NCI-H1436 (cell line): ENCODE results near the gene CADPS2.

Source experiments
- DNase-seq: peaks from one replicate; lab custom pipeline; 2025; lab: John Stamatoyannopoulos, UW

CADPS2 gene

DNA sequence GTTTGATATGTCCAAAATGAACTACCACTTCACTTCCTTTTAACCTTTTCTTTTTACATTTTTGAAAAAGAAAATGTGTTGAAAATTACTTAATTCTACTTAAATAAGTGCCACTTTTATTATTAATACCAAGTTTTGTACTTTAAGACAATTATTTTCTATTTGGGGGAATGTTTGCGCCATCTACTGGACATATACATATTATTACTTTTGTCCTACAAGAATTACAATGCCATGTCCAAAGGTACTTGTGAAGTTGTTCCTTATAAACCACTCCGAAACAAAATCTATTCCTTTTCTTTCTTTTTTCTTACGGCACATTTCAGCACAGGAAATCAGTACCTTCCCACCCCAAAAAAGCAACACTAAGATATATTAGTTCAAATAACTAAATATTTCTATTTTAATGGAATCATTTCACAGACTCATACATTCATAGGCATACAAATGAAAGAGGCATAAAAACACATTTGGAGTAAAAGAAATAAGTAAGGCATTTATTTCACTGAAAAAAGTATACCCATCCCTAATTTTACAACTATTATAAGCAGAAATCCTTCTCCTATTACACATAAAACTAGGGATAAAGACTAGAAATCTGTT, 357.3 kb downstream of the CADPS2 start:
- DNase-seq: peak; percentile 49

DNA sequence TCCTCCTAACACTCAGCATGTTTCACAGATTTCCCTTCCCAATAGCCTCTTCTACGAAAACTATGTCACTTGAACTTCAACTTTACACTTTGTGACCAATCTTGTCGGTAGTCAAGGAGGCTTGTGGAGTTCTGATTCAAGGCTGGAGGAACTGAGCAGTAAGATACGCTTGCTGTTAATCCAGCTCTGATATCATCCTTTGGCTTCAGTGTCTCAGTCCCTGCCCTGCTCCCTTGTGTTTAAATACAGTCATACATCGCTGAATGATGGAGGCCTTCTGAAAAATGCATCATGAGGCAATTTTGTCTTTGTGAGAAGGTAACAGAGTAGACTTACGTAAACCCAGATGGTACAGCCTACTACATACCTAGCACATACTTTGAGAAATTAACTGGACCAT, 360.9 kb downstream of the CADPS2 start:
- no peak for DNase-seq

DNA sequence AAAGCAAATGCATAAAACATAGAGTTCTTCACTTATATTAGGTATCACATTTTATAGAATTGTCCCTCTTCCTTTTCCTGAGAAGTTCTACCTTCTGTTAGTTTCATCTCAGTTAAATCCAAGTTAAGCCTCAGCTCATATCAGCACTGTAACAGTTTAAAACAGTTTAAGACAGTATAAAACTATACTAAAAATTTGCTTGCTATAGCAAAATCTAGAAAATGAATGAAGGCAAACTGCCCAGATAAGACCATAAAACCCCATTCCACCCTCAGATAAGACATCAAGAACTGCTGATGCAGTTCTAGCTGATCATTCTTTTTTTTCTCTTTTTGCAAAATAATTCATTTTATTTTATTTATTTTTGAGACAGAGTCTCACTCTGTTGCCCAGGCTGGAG, 364.5 kb downstream of the CADPS2 start:
- no peak for DNase-seq

DNA sequence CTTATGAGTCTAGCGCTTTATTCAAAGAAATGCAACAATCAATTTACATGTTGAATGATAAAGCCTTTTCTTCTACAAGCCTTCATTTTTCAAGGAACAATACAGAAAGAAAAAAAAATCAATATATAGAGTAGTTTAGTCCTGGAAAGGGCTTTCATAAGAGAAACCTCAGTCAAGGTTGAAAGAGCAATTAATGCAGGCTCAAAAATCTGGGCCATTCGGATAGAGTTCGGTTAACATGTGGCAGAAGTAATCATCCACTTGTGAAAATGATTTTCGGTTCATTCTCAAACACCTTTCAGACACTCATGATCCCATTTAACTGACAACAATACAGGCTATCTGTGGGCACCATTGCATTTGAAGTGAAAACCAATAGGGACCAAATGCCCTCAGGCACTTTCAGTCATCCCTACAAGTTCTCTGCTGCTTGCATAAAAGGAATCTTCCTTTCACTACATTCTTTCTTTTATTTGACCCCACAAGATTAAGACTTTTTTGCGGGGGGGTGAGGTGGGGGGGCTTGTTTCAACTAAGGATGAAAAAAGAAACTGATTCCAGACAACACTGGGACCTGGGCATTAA, 365.2 kb downstream of the CADPS2 start:
- peak; percentile 82 for DNase-seq

DNA sequence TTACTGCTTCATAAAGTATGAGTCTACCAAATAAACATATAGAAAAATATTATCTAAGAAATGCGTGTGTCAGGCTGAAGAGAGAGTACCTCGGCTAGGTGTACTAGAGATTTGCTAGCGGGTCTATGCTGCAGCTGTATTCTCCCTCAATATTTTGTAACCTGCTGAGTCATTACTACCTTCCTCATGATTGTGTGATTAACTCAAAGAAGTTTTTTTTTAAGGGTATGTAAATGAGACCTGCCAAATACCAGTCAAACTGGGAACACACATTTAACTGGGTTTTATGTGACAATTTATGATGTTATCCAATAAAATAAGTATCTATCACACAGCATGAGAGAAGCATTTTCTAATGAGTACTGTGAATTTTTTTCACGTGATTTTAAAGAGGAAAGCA, 367.8 kb downstream of the CADPS2 start:
- DNase-seq: no peak

DNA sequence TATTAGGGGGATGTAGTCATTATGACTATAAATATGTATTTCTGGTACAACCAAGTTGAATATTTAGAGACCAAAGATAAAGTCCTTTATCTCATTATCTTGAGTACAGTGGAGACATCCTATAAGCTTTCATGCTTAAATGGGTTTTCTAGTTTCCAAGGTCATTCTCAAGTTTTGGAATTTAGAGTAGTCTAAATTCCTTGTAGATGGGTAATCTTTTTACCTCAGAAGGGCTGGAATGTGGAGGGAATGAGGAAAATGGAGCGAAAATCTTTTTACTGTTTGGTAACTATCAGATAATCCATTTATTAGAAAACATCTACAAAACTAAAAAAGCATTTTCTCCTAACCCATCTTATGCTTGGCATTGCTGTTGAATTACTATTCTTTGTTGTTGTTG, 368.7 kb downstream of the CADPS2 start:
- DNase-seq: no peak

DNA sequence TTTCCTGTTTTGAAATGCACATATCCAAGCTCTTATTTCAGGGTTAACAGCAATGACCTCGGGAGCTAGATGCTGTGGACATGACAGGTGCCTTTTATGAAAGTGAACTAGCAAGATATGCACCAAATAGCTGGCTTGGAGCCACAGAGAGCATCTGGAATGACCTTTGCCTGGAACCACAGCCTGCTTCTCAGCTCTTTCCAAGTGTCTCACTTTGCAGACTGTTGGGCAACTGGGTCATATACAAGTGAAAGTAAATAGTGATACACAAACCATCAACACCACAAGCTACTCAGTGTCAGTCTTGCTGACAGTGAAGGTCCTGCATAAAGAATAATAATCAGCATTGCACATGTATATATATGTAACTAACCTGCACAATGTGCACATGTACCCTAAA, 370.9 kb downstream of the CADPS2 start:
- no peak for DNase-seq

DNA sequence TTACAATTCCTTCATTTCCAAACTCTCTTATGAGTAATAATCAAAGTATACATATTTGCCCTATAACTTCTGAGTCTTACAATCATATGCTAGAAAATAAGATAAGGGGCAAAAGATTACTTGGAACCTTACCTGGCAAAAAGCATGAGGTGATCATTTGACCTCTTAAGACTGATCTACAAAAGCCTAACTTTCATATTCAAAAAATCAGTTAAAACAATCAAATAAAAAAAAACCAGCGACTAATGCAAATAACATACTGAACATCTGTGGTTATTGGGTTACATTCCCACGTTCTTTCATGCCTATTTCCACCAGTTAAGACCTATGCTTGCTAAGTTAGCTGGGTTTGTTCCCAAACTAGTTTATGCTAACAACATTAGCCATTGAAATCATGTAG, 375.0 kb downstream of the CADPS2 start:
- DNase-seq: no peak

DNA sequence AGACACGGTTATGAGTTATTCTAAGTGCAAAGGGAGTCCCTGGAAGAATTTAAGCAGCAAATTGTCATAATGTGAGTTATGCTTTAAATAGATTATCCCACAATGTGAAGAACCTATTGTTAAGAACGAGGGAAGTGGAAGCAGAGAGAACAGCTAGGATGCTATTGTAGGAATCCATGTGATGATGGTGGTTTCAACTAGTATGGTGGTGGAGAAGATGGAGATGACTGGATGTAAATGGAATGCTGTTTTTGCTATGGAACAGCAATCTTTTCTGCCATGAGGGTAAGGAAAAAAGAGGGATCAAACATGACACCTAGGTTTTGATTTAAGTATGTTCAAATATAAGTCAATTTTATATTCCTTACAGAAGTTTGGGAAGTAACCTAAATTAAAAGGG, 378.7 kb downstream of the CADPS2 start:
- no peak for DNase-seq

DNA sequence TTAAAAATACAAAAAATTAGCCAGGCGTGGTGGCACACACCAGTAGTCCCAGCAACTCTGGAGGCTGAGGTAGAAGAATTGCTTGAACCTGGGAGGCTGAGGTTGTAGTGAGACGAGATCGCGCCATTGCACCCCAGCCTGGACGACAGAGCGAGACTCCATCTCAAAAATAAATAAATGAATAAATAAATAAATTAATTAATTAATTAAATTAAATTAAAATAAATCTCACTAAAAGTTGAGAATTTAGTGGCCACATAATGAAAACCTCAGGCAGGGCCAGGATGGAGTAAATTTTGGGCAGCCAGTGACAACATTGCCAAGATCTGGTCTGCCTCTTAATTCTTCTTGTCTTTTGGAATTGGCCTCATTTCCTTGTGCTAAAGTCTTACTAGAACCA, 394.3 kb downstream of the CADPS2 start:
- DNase-seq: no peak

DNA sequence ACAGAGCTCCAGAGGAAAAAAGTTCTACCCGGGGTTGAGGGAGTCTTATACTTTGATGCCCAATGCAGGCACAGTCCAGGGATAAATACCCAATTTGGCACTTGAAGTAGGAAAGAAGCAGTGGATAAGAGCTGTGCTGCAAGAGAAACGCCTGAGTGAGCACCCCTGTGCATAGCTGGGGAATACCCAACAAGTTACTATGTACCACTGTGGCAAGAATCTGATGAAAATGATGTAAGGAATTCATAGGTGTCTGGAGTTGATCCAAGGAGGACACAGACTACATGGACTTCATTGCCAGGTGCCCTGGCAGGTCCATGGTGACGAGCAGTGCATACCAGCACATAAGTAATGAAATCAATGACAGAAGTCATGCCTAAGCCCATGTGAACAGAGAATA, 398.0 kb downstream of the CADPS2 start:
- DNase-seq: no peak

DNA sequence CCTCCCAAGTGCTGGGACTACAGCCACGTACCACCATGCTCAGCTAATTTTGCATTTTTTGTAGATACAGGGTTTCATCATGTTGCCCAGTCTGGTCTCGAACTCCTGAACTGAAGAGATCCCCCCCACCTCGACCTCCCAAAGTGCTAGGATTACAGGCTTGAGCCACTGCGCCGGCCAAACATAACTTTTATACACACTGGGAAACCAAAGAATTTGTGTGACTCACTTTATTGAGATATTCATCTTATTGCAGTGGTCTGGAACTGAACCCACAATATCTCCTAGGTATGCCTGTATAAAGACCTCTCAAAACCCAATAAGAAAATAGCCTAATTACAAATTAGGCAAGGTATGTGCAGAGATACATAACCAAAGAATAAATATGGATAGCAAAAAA, 399.1 kb downstream of the CADPS2 start:
- no peak for DNase-seq

DNA sequence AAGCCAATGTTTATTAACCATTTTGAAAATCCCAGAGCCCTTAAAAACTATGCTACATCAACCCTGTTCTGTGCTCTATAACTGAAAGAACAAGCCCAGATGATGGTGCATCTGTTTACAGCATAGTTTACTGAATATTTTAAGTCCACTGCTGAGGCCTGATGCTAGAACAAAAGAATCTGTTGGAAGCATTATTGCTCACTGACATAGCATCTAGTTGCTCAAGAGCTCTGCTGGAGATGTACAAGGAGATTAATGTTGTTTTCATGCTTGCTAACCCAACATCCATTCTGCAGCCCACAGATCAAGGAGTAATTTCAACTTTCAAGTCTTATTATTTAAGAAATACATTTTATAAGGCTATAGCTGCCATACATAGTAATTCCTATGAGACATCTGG, 400.4 kb downstream of the CADPS2 start:
- no peak for DNase-seq

DNA sequence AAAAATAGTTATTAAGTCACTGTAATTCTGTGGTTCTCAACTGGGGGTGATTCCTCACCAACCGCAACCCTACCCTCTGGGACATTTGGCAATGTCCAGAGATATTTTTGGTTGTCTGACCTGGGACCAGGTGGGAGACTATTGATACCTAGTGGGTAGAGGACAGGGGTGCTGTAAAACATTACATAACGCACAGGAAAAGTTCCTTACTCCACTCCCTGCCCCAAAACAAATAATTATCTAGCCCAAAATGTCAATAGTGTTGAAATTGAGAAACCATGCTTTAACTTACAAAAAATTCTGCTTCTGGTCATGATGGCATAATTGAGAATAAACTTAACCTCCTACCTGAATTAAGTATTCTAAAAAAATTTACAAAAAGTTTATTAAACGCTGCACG, 404.0 kb downstream of the CADPS2 start:
- no peak for DNase-seq

DNA sequence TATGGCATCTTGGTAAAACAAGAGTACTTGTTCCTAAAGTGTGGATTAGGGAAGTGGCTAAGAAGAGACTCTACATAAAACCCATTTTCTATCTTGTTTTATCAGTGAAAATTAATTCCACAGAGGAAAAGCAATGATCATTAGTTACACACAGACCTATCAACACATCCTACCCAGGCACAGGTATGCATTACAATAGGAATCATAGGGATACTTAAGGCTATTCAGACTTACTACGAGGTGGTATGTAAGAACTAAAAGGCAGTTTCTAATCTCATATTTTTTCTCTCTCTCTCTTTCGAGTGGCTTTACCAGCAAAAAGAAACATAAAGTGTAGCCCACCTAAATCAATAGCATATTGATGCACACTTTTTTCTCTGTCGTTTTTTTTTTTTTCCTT, 415.4 kb downstream of the CADPS2 start:
- DNase-seq: no peak

DNA sequence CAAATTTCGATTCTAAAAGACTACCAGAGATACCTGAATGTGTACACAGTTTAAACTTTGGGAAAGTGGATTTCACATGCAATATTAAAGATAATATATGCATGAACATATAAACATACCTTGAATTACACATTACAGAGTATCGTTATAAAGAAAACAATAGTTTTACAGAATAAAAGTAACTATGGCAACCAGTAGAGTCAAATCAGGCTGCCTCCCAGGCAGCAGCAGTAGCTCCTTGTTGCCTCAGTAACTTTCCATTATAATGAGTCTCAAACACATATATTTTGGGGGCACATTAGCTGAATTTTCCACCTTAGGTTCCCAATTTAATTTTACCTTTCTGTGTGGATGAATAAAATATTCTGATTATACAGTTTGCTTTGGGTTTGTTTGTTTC, 417.3 kb downstream of the CADPS2 start:
- peak; percentile 7 for DNase-seq

DNA sequence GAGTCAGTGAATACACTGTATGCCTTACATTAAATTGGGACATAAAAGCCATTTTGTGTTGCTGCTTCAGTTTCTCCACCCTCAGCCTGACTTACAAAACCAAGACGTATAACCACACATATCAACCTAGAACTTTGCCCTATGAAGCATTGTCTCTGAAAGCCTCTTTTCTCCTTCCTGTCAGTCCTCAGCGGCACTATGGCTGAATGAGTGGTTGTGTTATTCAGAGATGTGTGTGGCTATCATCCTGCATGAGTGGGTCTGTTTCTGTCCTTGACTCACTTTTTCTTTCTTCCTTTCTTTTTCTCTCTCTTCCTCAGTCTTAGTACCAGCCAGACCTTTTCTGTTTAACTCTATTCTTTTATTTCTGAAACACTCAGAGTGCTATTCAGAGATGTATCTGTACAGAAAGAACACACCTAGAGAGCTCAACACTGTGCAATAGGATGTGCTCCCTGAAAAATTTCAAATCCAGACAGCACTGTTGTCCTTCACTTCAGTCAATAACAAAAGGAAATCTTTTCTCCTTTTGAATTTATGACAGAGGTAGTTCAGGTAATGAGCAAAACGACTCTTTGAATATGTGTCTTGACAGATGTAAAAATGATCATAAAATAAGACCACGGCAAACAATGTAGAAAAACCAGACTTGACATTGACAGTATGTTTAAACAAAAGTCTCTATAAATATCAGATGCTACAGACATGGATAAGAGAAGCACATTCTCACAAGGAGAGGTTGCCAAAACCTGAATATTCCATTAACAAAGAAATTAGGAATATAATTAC, 418.4 kb downstream of the CADPS2 start:
- no peak for DNase-seq

DNA sequence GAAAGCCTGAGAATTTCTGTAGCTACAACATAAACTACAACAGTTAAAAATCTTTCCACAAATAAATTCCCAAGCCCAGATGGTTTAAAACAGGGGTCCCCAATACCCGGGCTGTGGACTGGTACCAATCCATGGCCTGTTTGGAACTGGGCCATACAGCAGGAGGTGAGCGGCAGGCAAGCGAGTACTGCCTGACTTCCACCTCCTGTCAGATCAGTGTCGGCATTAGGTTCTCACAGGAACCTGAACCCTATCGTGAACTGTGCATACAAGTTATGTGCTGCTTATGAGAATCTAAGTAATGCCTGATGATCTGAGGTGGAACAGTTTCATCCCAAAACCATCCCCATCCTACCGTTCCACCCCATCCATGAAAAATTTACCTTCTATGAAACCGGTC, 421.0 kb downstream of the CADPS2 start:
- no peak for DNase-seq

DNA sequence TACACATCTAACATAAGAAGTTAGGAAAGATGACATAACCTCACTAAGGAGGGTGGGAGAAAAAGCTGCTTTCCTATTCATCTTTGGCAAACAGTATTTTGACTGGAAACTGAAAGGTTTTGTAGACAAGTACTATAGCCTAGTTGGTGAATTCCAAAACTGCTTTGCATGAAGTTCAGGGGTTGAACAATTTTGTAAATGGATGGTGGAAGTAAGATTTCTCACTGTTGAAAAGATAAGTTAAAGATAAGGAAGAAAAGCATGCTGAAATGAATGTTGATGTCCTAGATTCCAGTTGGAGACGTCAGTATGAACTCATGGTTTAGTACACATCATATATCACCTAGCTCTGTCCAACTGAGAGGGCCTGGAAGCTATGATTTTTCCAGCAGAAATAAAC, 422.6 kb downstream of the CADPS2 start:
- no peak for DNase-seq

DNA sequence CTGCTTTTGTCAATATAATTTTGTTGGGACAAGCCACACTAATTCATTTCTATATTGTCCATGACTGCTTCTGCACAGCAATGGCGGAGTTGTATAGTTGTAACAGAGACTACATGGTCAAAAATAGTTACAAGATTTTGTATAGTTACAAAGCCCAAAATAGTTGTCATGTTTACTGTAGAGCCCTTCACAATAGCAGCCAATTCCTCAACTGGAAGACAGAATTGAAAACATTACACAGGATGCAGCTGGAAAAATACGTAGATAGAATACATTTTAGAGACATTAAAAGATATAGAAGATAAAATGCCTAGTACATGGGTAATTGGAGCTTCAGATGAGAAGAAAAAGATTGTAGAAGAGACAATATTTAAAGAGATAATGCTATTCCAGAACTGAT, 425.3 kb downstream of the CADPS2 start:
- DNase-seq: no peak

DNA sequence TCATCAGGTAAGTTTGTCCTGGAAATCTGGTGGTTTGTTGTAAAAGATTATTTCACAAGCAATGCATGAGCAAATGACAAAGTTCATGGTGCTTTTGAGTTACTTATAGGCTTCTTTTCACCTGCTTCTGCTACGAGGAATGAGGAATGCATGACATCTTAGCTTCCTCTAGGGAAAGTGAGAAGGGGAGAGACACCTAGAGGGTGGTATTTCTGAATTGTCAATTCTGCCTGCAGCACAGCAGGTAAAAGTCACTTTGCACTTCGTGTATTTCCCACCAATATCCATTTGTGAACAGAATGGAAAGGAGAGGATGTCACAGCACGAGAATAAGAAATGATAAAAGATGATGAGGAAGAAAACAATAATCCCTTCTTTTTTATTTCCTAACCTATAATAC, 428.3 kb downstream of the CADPS2 start:
- no peak for DNase-seq

DNA sequence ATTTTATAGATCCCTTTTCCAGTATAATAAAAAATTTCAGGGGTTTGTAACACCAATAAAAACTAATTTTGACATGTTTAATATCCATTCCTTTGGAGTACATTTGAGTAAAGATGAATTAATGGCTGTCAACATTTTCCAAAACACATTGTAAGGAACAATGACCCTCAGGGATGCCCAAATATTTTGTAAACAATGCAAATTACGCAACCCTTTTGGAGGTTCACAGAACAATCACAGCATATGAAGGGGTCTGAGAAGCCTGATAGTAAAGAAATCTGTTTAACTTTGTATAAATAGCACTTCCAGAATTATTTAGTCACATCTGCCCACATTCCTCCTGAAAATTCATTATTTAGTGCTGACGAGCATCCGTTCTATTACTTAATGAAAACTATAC, 428.9 kb downstream of the CADPS2 start:
- DNase-seq: no peak

DNA sequence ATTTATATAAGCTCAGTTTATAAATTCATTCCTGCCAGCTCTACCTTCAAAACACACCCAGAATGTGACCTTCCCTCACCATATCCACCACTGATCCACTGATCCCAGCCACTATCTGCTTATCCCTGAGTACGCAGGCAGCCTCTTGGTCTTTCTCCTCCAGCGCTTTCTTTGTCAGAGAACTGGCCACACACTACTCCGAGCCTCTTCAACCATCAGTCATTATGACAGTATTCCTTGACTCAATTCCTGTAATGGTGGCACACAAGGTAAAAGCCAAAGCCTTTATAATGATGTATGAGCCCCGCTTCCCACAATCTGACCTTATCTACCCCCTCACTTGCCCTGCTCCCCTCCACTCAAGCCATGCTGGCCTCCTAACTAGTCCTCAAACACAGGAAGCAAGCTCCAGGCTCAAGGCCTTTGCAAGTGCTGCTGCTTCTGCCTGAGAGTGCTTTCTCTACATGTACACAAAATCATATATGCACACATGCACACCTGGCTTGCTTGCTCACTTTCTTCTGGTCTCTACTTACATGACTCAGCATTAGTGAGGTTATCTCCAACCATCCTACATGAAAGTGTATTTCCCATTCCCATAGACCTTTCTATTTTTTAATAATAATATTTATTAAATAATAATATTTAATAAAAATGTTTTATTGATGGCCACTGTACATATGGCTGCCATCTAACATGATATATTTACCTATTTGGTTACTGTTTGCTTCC, 431.3 kb downstream of the CADPS2 start:
- DNase-seq: no peak
